ENCODE data around the gene NFAT5.

The NFAT5 gene

GRCh38 chr16:69744363-69745231 is 178.8 kb downstream of the NFAT5 start:
- DNase-seq: no peak

GRCh38 chr16:69745232-69745612 is 179.5 kb downstream of the NFAT5 start:
- no peak for DNase-seq

GRCh38 chr16:69745959-69746358 is 180.2 kb downstream of the NFAT5 start:
- DNase-seq: no peak

GRCh38 chr16:69747115-69747514 is 181.3 kb downstream of the NFAT5 start:
- DNase-seq: no peak

GRCh38 chr16:69748694-69749345 is 183.1 kb downstream of the NFAT5 start:
- DNase-seq: no peak

- no peak for DNase-seq
Observed at GRCh38 chr16:69754143-69754468, 188.3 kb downstream of the NFAT5 start.

Data from suppressor macrophage treated with lipopolysaccharide for 1 hour (primary cell).